GM19238 (cell line): Measurements from ENCODE around the gene OPA1.

ENCODE experiments used
- DNase-seq: peaks from one replicate; pipeline ENCODE4 v3.0.0; 2011; ENCODE audit warnings: low spot score; ENCODE audit not compliant: insufficient read length

The OPA1 gene

GRCh38 chr3:193592841-193593667, at the start of gene OPA1:
Gene OPA1 (plus strand): TSS chr3:193593208. CDS start chr3:193593378, 170 bp downstream.
- DNase-seq = peak; percentile 93

- no peak for DNase-seq
These were observed 48.7 kb upstream of the OPA1 start for GRCh38 chr3:193544289-193544688.

DNA sequence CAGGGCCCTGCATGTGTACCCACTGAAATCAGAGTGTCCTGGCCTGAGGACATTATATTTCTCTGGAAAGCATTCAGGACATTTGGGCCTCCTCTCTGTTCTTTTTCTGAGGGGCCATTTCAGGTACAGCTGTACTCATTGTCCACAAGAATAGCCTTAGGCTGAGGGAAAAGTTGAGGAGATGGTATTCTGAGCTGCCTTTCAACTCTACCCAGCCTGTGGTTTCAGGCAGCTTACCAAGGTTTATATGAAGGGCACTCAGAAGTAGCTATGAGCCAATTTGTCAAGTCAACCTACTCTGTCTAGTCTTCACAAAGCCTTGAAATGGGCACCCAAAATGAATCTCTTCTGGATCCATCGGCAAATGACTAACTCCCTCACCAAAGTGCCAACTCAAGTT, 47.7 kb upstream of the OPA1 start:
- no peak for DNase-seq

DNA sequence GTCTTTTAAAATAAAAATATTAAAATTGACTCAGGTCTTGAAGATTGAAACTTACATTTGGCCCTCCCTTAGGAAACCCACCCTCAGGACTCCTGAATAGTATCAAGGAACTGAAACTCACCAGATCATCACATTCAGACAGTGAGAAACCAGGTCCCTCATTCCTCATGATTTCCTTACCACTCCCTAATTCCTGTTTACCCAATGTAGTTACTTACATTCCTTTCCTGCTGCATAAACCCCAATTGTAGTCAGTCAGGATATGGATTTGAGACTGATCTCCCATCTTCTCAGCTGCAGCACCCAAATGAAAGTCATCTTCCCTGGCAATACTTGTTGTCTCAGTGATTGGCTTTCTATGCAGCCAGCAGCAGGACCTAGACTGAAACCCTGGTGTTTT, 46.9 kb upstream of the OPA1 start:
- DNase-seq = no peak

- no peak for DNase-seq
These were observed 44.6 kb upstream of the OPA1 start for GRCh38 chr3:193548406-193548805.

- no peak for DNase-seq
These were observed 40.1 kb upstream of the OPA1 start for GRCh38 chr3:193552923-193553322.

DNA sequence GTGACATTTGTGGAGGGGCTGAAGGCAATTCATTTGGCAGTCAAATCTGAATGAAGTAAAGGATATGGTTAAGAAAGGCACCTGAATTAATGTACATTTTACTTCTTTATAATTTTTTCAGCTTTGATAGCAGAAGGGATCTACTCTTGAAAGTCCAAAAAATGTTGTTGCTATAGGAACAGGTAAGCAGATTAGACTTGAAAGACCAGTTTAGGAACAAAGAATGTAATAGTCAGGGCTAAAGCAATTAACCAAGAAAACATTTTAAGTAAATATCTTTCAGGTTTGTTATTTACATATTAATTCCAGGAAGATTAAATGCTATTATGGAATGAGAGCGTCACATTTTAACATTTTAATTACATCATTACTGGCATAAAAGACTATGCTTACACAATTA, 39.4 kb upstream of the OPA1 start:
- no peak for DNase-seq

- no peak for DNase-seq
These were observed 38.2 kb upstream of the OPA1 start, which contains the start of gene ATP13A4 for GRCh38 chr3:193554811-193555210. Gene ATP13A4 (minus strand): TSS chr3:193554895. CDS start chr3:193554799, 96 bp downstream.

- no peak for DNase-seq
These were observed 36.2 kb upstream of the OPA1 start for GRCh38 chr3:193556841-193557240.

GRCh38 chr3:193559100-193559499, 33.9 kb upstream of the OPA1 start:
- no peak for DNase-seq

DNA sequence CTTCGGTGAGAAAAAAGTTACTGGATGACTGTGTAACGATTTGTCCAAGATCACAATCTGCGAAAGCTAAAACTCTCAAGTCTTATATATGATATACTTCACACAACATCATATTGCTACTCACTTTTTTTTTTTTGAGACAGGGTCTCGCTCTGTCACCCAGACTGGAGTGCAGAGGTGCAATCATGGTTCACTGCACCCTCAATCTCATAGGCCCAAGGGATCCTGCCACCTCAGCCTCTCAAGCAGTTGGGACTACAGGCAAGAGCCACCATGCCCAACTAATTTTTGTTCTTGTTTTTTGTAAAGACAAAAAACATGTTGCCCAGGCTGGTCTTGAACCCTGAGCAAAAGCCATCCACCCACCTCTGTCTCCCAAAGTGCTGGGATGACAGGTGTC, 32.9 kb upstream of the OPA1 start:
- DNase-seq = no peak

GRCh38 chr3:193560870-193561269, 32.1 kb upstream of the OPA1 start:
- no peak for DNase-seq

DNA sequence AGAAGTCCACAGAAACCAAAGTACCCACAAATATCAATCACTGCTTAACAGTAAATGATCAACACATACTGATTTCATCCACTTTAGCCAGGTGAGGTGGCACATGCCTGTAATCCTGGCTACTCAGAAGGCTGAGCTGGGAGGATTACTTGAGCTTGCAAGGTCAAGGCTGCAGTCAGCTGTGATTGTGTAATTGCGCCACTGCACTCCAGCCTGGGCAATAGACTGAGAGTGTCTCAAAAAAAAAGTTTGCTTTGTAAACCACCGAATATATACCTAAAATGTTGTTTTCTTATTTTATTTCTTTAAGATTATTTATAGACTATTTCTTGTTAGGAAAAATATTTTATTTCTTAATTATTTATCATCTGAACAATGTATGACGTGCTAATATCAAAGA, 29.6 kb upstream of the OPA1 start:
- no peak for DNase-seq

GRCh38 chr3:193564012-193564411, 29.0 kb upstream of the OPA1 start:
- no peak for DNase-seq

- no peak for DNase-seq
These were observed 23.9 kb upstream of the OPA1 start for GRCh38 chr3:193569119-193569518.

- DNase-seq = peak; percentile 13
These were observed 20.5 kb upstream of the OPA1 start for GRCh38 chr3:193572426-193572908.

DNA sequence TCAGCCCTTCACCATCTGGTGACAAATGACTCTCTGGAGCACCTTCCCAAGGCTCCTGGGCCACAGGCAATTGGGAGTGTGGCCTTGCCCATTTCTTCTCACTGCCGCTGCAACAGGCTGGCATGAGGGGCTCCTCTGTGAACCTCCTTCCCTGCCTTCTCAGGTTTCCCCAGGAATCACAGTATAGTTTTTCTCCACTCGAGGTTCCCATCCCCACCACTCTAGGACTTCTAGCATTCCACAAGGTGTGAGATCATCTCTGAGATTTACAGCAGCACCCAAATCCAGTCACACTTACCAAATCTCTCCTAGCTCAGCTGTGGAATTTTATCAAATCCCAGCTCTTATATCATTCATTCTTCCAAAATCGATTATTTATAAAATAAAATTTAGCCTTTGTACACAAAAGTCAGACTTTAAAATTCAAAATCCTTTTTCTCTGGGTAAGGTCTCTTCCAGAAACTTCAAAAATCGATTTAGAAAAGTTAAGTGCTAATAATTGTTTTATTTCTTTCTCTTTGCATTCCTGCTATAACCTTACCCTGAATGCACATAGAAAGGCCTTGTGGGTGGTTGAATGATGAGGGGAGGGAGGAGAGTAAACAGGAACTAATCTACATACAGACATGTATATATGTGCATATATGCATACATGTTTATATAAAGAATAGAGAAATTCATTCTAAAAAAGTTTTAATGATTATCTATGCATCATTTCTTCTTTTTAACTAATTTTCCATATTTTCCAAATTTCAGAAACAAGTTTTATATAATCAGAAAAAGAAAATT, 19.4 kb upstream of the OPA1 start:
- DNase-seq = no peak

DNA sequence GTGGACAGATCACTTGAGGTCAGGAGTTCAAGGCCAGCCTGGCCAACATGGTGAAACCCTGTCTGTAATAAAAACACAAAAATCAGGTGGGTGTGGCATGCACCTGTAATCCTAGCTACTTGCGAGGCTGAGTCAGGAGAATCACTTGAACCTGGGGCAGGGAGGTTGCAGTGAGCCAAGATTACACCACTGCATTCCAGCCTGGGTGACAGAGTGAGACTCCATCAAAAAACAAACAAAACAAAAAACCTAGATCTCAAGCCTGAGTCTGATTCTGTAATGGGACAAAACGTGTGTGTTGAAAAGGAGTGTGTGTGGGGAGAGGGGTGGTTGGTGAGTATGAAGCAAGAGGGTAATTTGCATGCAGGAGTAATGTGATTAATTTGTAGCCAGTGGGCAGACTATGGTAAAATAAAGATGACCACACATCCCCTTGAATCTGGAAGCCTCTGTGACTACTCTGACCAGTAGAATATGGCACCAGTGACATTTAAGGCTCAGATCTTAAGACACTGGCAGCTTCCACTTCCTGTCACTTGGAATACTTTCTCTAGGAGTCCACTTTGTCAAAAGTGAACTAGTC, 18.4 kb upstream of the OPA1 start:
- DNase-seq = no peak

GRCh38 chr3:193585530-193585929, 7.5 kb upstream of the OPA1 start:
- no peak for DNase-seq

- no peak for DNase-seq
These were observed 6.5 kb upstream of the OPA1 start for GRCh38 chr3:193586526-193586925.

GRCh38 chr3:193589129-193589528, 3.9 kb upstream of the OPA1 start:
- no peak for DNase-seq

GRCh38 chr3:193589616-193590015, 3.4 kb upstream of the OPA1 start:
- no peak for DNase-seq
